ENCODE results near the gene DGKZ.
"Not testable (repeated sequence)": the region's sequence is repeated elsewhere in the genome, so short reads cannot be mapped to it uniquely, and the experiment has no call there.

The DGKZ gene

GRCh38 chr11:46346886-46347636 lies at the start of gene DGKZ:
TSS of gene DGKZ (plus strand) at chr11:46347463. CDS start at chr11:46347660, 197 bp downstream.
- TF ChIP-seq ZFX (IDR thresholded peaks at IDR 0.05; ENCODE audit: borderline replicate concordance) (no peak), CTCF (IDR thresholded peaks at IDR 0.05) (peak; percentile 99)
- peak within 1 kb of the TSS; percentile 68 for H3K27ac ChIP-seq

- no peak overlapping the region for H3K27ac ChIP-seq
- TF ChIP-seq ZFX (IDR thresholded peaks at IDR 0.05; ENCODE audit: borderline replicate concordance) (no peak), CTCF (IDR thresholded peaks at IDR 0.05) (no peak)
Observed at GRCh38 chr11:46298699-46299433, 48.4 kb upstream of the DGKZ start.

GRCh38 chr11:46299451-46299961 lies 47.8 kb upstream of the DGKZ start:
- H3K27ac ChIP-seq: no peak overlapping the region
- TF ChIP-seq ZFX (IDR thresholded peaks at IDR 0.05; ENCODE audit: borderline replicate concordance) (no peak), CTCF (IDR thresholded peaks at IDR 0.05) (no peak)

GRCh38 chr11:46300270-46300669 lies 47.0 kb upstream of the DGKZ start:
- TF ChIP-seq CTCF (IDR thresholded peaks at IDR 0.05): no peak
- TF ChIP-seq ZFX (IDR thresholded peaks at IDR 0.05; ENCODE audit: borderline replicate concordance): no peak
- H3K27ac ChIP-seq: no peak overlapping the region

GRCh38 chr11:46302866-46303265 lies 44.4 kb upstream of the DGKZ start:
- no peak overlapping the region for H3K27ac ChIP-seq
- TF ChIP-seq CTCF (IDR thresholded peaks at IDR 0.05) (no peak), ZFX (IDR thresholded peaks at IDR 0.05; ENCODE audit: borderline replicate concordance) (no peak)

GRCh38 chr11:46304036-46304435 lies 43.2 kb upstream of the DGKZ start:
- H3K27ac ChIP-seq: not testable (repeated sequence)

GRCh38 chr11:46304605-46305179 lies 42.6 kb upstream of the DGKZ start:
- TF ChIP-seq ZFX (IDR thresholded peaks at IDR 0.05; ENCODE audit: borderline replicate concordance) (no peak), CTCF (IDR thresholded peaks at IDR 0.05) (no peak)
- no peak overlapping the region for H3K27ac ChIP-seq

Measured in 22Rv1 (cell line).